ENCODE results near the gene GRM8. TPM values are rescaled to one million over a fixed set of nuclear protein-coding genes. Genes with fewer than 3 reads are reported as not detected.

Gene GRM8
- total RNA-seq, 1 donor from 2014 or later, result 0.51 TPM

DNA sequence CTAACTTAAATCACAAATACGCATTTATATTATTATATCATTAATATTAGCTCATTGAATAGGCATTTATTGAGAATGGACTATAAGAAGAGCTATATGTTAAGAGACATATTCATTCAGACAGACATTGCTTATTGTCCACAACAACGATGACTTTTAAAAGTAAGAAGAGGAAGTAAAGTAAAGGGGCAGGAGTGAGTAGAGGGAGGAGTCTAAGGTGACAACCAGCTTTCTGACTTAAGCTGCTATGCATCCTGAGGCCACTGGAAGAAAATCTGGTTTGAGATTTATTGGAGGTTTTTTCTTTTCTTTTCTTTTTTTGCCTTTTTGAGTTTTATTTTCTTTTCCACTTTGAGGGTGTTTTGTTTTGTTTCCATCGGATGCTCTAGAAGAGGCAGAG, 723.5 kb downstream of the GRM8 start:
- Mint-ChIP-seq H3K36me3 (ENCODE audit: unreplicated experiment) (no peaks in the 10 kb centered on the region), H3K27me3 (ENCODE audit: unreplicated experiment) (no peaks in the 10 kb centered on the region), H3K9me3 (ENCODE audit: unreplicated experiment) (no peaks in the 10 kb centered on the region), H3K27ac (ENCODE audit: unreplicated experiment) (no peak overlapping the region), H3K4me3 (ENCODE audit: unreplicated experiment) (no peak overlapping the region), H3K4me1 (ENCODE audit: unreplicated experiment) (peaks cover 28% of the 10 kb centered on the region)
- no peak for DNase-seq (ENCODE audit: extremely low spot score, unreplicated experiment)
- TF ChIP-seq, protein P1, sequence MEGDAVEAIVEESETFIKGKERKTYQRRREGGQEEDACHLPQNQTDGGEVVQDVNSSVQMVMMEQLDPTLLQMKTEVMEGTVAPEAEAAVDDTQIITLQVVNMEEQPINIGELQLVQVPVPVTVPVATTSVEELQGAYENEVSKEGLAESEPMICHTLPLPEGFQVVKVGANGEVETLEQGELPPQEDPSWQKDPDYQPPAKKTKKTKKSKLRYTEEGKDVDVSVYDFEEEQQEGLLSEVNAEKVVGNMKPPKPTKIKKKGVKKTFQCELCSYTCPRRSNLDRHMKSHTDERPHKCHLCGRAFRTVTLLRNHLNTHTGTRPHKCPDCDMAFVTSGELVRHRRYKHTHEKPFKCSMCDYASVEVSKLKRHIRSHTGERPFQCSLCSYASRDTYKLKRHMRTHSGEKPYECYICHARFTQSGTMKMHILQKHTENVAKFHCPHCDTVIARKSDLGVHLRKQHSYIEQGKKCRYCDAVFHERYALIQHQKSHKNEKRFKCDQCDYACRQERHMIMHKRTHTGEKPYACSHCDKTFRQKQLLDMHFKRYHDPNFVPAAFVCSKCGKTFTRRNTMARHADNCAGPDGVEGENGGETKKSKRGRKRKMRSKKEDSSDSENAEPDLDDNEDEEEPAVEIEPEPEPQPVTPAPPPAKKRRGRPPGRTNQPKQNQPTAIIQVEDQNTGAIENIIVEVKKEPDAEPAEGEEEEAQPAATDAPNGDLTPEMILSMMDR (IDR thresholded peaks at IDR 0.05), result no peak

DNA sequence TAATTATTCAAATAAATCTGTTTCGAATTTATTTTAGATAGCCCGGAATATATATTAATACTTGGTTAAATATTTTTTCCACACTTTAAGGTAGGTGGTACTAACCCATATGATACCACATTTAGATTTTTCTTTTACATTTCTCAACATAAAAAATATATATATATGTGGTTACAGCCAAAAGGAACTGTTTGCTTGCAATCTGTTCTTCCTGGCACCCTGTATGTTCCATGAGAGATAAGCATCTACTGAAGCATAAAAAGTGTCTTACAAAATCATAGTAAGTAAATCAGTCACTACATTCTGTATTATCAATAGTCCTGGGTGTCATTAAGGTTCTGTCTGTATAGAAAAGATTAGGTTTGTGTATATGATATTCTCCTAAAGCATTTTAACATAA, 726.8 kb downstream of the GRM8 start:
- Mint-ChIP-seq H3K36me3 (ENCODE audit: unreplicated experiment) (no peaks in the 10 kb centered on the region), H3K27me3 (ENCODE audit: unreplicated experiment) (no peaks in the 10 kb centered on the region), H3K27ac (ENCODE audit: unreplicated experiment) (no peak overlapping the region), H3K4me1 (ENCODE audit: unreplicated experiment) (peaks cover 19% of the 10 kb centered on the region), H3K4me3 (ENCODE audit: unreplicated experiment) (no peak overlapping the region), H3K9me3 (ENCODE audit: unreplicated experiment) (no peaks in the 10 kb centered on the region)
- DNase-seq (ENCODE audit: extremely low spot score, unreplicated experiment), result no peak
- TF ChIP-seq, protein P1 (IDR thresholded peaks at IDR 0.05), result no peak

DNA sequence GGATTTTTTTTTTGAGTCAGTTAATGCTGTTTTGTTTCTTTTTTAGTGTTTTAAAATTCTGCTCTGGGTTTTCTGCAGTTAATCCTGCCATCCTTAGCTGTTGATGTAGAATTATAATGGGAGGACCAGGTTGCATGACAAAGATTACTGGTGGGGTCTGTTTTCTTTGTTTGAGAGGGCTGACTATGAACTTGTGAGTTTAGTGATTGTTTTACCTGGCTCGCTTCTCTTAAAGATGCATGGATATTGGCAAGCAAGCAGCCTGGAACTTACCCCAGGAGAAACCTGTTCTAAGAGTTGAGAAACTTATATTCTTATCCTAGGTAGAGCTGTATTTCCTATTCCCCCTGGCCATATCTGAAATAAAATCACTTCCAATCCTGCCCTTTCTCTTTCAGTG, 727.8 kb downstream of the GRM8 start:
- Mint-ChIP-seq H3K27me3 (ENCODE audit: unreplicated experiment) (no peaks in the 10 kb centered on the region), H3K9me3 (ENCODE audit: unreplicated experiment) (no peaks in the 10 kb centered on the region), H3K4me3 (ENCODE audit: unreplicated experiment) (no peak overlapping the region), H3K36me3 (ENCODE audit: unreplicated experiment) (no peaks in the 10 kb centered on the region), H3K27ac (ENCODE audit: unreplicated experiment) (no peak overlapping the region), H3K4me1 (ENCODE audit: unreplicated experiment) (peaks cover 14% of the 10 kb centered on the region)
- TF ChIP-seq, protein P1 (IDR thresholded peaks at IDR 0.05), result no peak
- DNase-seq (ENCODE audit: extremely low spot score, unreplicated experiment), result no peak

DNA sequence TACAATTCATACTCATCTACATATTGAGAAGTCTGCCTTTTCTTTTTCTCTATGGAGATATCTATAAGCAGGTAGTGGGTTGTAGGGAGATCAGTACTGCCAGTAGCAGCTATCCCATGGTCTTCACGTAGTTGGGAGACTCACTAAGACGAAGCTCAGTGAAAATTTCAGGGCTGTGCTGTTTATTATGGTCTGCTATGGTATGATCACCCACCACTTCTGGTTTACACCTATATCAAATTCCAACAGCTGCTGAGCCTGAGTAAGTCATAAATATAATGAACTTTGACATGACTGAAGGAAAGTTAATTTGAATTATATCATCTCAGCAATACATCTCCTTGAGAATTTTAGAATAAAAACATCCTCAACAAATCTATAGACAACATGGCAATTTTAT, 741.7 kb downstream of the GRM8 start:
- H3K4me3 Mint-ChIP-seq (ENCODE audit: unreplicated experiment), result no peak overlapping the region
- H3K36me3 Mint-ChIP-seq (ENCODE audit: unreplicated experiment), result no peaks in the 10 kb centered on the region
- H3K27me3 Mint-ChIP-seq (ENCODE audit: unreplicated experiment), result no peaks in the 10 kb centered on the region
- H3K27ac Mint-ChIP-seq (ENCODE audit: unreplicated experiment), result no peak overlapping the region
- H3K9me3 Mint-ChIP-seq (ENCODE audit: unreplicated experiment), result no peaks in the 10 kb centered on the region
- H3K4me1 Mint-ChIP-seq (ENCODE audit: unreplicated experiment), result peaks cover 1% of the 10 kb centered on the region
- TF ChIP-seq, protein P1 (IDR thresholded peaks at IDR 0.05), result no peak
- no peak for DNase-seq (ENCODE audit: extremely low spot score, unreplicated experiment)

DNA sequence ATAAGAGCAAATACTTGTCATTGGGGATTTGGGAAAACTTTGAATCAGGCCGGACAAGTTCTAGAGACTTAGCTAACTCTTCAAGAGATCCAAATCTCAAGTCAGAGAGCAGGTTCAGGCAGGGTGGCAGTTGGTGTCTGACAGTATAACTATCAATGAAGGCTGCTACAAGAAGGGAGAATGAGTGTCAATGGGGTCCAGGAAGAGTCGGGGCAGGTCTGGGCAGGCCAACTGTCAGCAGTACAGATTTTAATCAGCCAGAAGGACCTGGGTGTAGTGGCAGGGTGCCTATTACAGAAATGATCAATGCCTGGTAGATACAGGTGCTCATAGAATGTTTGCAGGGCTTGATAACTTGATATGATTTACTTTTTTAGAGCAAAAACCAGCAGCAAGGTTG, 751.1 kb downstream of the GRM8 start:
- DNase-seq (ENCODE audit: extremely low spot score, unreplicated experiment), result no peak
- H3K4me3 Mint-ChIP-seq (ENCODE audit: unreplicated experiment), result no peak overlapping the region
- H3K27me3 Mint-ChIP-seq (ENCODE audit: unreplicated experiment), result peaks cover 4% of the 10 kb centered on the region
- TF ChIP-seq, protein P1 (IDR thresholded peaks at IDR 0.05), result no peak
- H3K4me1 Mint-ChIP-seq (ENCODE audit: unreplicated experiment), result no peaks in the 10 kb centered on the region
- H3K9me3 Mint-ChIP-seq (ENCODE audit: unreplicated experiment), result peaks cover 3% of the 10 kb centered on the region
- no peaks in the 10 kb centered on the region for H3K36me3 Mint-ChIP-seq (ENCODE audit: unreplicated experiment)
- no peak overlapping the region for H3K27ac Mint-ChIP-seq (ENCODE audit: unreplicated experiment)
